Measurements from ENCODE around the gene KIFC3. TPM values are rescaled to one million over a fixed set of nuclear protein-coding genes. Genes with fewer than 3 reads are reported as not detected.
A peak's percentile ranks its signal among the peaks of the same experiment; 100 is the strongest.
"Not testable (repeated sequence)": the region's sequence is repeated elsewhere in the genome, so short reads cannot be mapped to it uniquely, and the experiment has no call there.

KIFC3 gene
- total RNA-seq, 1 experiment from 2014 or later: 64.6 TPM

- H3K27me3 Mint-ChIP-seq (ENCODE audit: unreplicated experiment): no peaks in the 10 kb centered on the region
- H3K4me3 Mint-ChIP-seq (ENCODE audit: low read depth, unreplicated experiment): no peak overlapping the region
- no TSS peak for BruUV-seq (replicated peaks)
- peaks cover 71% of the 10 kb centered on the region for H3K4me1 Mint-ChIP-seq (ENCODE audit: low read depth, unreplicated experiment)
- H3K9me3 Mint-ChIP-seq (ENCODE audit: low read depth, unreplicated experiment): no peaks in the 10 kb centered on the region
- H3K27ac Mint-ChIP-seq (ENCODE audit: unreplicated experiment): no peak overlapping the region
- H3K36me3 Mint-ChIP-seq (ENCODE audit: insufficient read depth, unreplicated experiment): peaks cover 19% of the 10 kb centered on the region
- no peak for TF ChIP-seq CTCF (IDR thresholded peaks at IDR 0.05; ENCODE audit: unreplicated experiment)
- CTCF ChIA-PET: interaction anchor here (1.4 kb wide), 1 partner anchor 42 kb away, joined by 3 read pairs; no protein-coding TSS in a partner anchor
- DNase-seq: no peak
- intact Hi-C loops (cut with micrococcal nuclease; ENCODE audit: unreplicated experiment): no loop called here
These were observed 15.4 kb upstream of the KIFC3 start for GRCh38 chr16:57817680-57818079.

- no peak for TF ChIP-seq CTCF (IDR thresholded peaks at IDR 0.05; ENCODE audit: unreplicated experiment)
- intact Hi-C loops (cut with micrococcal nuclease; ENCODE audit: unreplicated experiment): no loop called here
- BruUV-seq (replicated peaks): no TSS peak
- DNase-seq: peak; percentile 93
- CTCF ChIA-PET: interaction anchor here (0.5 to 1.4 kb wide), 9 partner anchors 9 to 190 kb away, joined by 3 to 14 read pairs (median 5); no protein-coding TSS in a partner anchor
- Mint-ChIP-seq H3K27me3 (ENCODE audit: unreplicated experiment) (no peaks in the 10 kb centered on the region), H3K4me1 (ENCODE audit: low read depth, unreplicated experiment) (peaks cover 72% of the 10 kb centered on the region), H3K27ac (ENCODE audit: unreplicated experiment) (peak overlapping the region; percentile 59), H3K9me3 (ENCODE audit: low read depth, unreplicated experiment) (no peaks in the 10 kb centered on the region), H3K36me3 (ENCODE audit: insufficient read depth, unreplicated experiment) (peaks cover 27% of the 10 kb centered on the region), H3K4me3 (ENCODE audit: low read depth, unreplicated experiment) (no peak overlapping the region)
These were observed 13.9 kb upstream of the KIFC3 start for GRCh38 chr16:57815987-57816745.

DNA sequence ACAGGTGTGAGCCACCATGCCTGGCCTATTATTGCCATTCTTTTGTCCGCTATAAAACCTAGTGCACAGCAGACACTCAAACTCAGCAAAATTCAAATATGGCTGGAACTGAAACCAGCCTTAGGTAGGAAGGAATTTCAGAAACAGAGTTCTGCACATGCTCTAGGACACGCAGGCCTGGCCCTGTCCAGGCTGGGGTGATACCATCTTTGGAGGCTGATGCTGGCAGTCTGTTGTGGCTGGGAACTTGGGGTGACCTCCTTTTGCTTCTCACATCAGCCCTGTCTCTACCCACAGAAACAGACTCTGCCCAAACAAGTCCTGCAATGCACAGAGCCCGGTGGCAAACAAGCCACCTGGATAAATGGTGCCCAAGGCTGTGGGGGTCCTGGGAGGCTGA, 12.6 kb upstream of the KIFC3 start:
- CTCF ChIA-PET: no interaction called here
- H3K9me3 Mint-ChIP-seq (ENCODE audit: low read depth, unreplicated experiment): no peaks in the 10 kb centered on the region
- BruUV-seq (replicated peaks): no TSS peak
- peak overlapping the region; percentile 59 for H3K27ac Mint-ChIP-seq (ENCODE audit: unreplicated experiment)
- no peaks in the 10 kb centered on the region for H3K27me3 Mint-ChIP-seq (ENCODE audit: unreplicated experiment)
- TF ChIP-seq CTCF (IDR thresholded peaks at IDR 0.05; ENCODE audit: unreplicated experiment): no peak
- H3K4me3 Mint-ChIP-seq (ENCODE audit: low read depth, unreplicated experiment): no peak overlapping the region
- peaks cover 78% of the 10 kb centered on the region for H3K4me1 Mint-ChIP-seq (ENCODE audit: low read depth, unreplicated experiment)
- H3K36me3 Mint-ChIP-seq (ENCODE audit: insufficient read depth, unreplicated experiment): peaks cover 34% of the 10 kb centered on the region
- intact Hi-C loops (cut with micrococcal nuclease; ENCODE audit: unreplicated experiment): no loop called here
- no peak for DNase-seq

DNA sequence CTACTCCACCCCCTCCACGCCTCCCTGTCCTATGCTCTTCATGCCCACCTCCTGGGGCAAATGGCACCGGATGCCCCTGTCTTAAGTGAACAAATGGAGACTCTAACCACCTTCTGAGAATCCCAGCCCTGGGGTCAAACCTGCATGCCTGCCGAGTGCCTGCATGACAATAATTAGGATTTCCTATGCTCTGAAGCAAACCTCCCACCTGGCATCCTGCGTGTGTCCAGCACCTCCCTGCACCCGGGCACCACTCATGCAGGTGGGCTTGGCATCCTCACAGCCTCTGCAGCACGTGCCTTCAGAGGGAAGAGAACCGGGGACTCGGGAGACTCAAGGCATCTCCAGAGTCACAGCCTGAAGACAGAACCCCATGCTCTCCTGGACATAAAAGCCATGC, 11.2 kb upstream of the KIFC3 start:
- BruUV-seq (replicated peaks): no TSS peak
- CTCF ChIA-PET: no interaction called here
- Mint-ChIP-seq H3K9me3 (ENCODE audit: low read depth, unreplicated experiment) (no peaks in the 10 kb centered on the region), H3K27ac (ENCODE audit: unreplicated experiment) (peak overlapping the region; percentile 59), H3K27me3 (ENCODE audit: unreplicated experiment) (no peaks in the 10 kb centered on the region), H3K4me1 (ENCODE audit: low read depth, unreplicated experiment) (peaks cover 82% of the 10 kb centered on the region), H3K36me3 (ENCODE audit: insufficient read depth, unreplicated experiment) (peaks cover 37% of the 10 kb centered on the region), H3K4me3 (ENCODE audit: low read depth, unreplicated experiment) (no peak overlapping the region)
- no peak for DNase-seq
- TF ChIP-seq CTCF (IDR thresholded peaks at IDR 0.05; ENCODE audit: unreplicated experiment): no peak
- intact Hi-C loops (cut with micrococcal nuclease; ENCODE audit: unreplicated experiment): no loop called here

- Mint-ChIP-seq H3K27ac (ENCODE audit: unreplicated experiment) (peak overlapping the region; percentile 71), H3K4me1 (ENCODE audit: low read depth, unreplicated experiment) (peaks cover 82% of the 10 kb centered on the region), H3K36me3 (ENCODE audit: insufficient read depth, unreplicated experiment) (peaks cover 31% of the 10 kb centered on the region)
- H3K27me3 Mint-ChIP-seq (ENCODE audit: unreplicated experiment); DNase-seq; H3K9me3 Mint-ChIP-seq (ENCODE audit: low read depth, unreplicated experiment); BruUV-seq (replicated peaks); CTCF ChIA-PET; intact Hi-C loops (cut with micrococcal nuclease; ENCODE audit: unreplicated experiment); H3K4me3 Mint-ChIP-seq (ENCODE audit: low read depth, unreplicated experiment): not testable (repeated sequence)
These were observed 9.0 kb upstream of the KIFC3 start for GRCh38 chr16:57811340-57811739.

All from Calu3 (cell line).